H1 (cell line): ENCODE data around the gene IRAG1. TPM values are rescaled to one million over a fixed set of nuclear protein-coding genes. Genes with fewer than 3 reads are reported as not detected.

Experiments used
- ASH2L ChIP-seq: fragments of 200-600, 300-600 bp; sonication (generic); IDR thresholded peaks from one replicate; pipeline ENCODE4 v1.7.1; 2017; ENCODE audit warnings: low read length
- CBX5 ChIP-seq: fragments of 300-800, 300-1000 bp; sonication (generic); IDR thresholded peaks from 2 replicates; pipeline ENCODE4 v1.7.1; 2016; ENCODE audit warnings: antibody characterized with exemption, low read length, low read depth
- CBX8 ChIP-seq: fragments of 300-800, 300-1000 bp; sonication (generic); IDR thresholded peaks from 2 replicates; pipeline ENCODE4 v1.7.1; 2016; ENCODE audit warnings: low read depth, low read length, borderline replicate concordance
- CHD7 ChIP-seq: fragments of 300-600 bp; sonication (generic); IDR thresholded peaks from 2 replicates; pipeline ENCODE4 v1.7.1; 2012; ENCODE audit warnings: low read length, moderate library complexity, mild to moderate bottlenecking, inconsistent platforms; ENCODE audit not compliant: insufficient replicate concordance
- CTBP2 ChIP-seq: IDR thresholded peaks from 2 replicates; pipeline ENCODE4 v1.7.0; 2011; ENCODE audit warnings: borderline replicate concordance, mild to moderate bottlenecking, moderate library complexity, mixed read lengths, low read length; ENCODE audit not compliant: insufficient read depth, insufficient read length
- KDM4A ChIP-seq: IDR thresholded peaks from one replicate; pipeline ENCODE4 v1.7.1; 2012; ENCODE audit warnings: low read depth, mild to moderate bottlenecking, moderate library complexity, low read length, inconsistent platforms; ENCODE audit not compliant: severe bottlenecking
- POLR2AphosphoS5 ChIP-seq: IDR thresholded peaks from 2 replicates; pipeline ENCODE4 v1.6.1; 2011; ENCODE audit warnings: low read depth, low read length
- POU5F1 ChIP-seq: IDR thresholded peaks from 2 replicates; pipeline ENCODE4 v1.6.1; 2011; ENCODE audit warnings: low read depth, mild to moderate bottlenecking, low read length, moderate library complexity
- SIX5 ChIP-seq: IDR thresholded peaks from 2 replicates; pipeline ENCODE4 v1.6.1; 2011; ENCODE audit warnings: mild to moderate bottlenecking, low read depth, low read length
- SP2 ChIP-seq: IDR thresholded peaks from 2 replicates; pipeline ENCODE4 v1.6.1; 2012; ENCODE audit warnings: mild to moderate bottlenecking, low read length, inconsistent platforms
- TAF1 ChIP-seq: IDR thresholded peaks from 2 replicates; pipeline ENCODE4 v1.6.1; 2011; ENCODE audit warnings: mild to moderate bottlenecking, low read depth, low read length
- TCF12 ChIP-seq: IDR thresholded peaks from 2 replicates; pipeline ENCODE4 v1.6.1; 2011; ENCODE audit warnings: low read depth, mild to moderate bottlenecking, low read length
- polyA plus RNA-seq, 7 experiments: library from polyadenylated mRNA; depleted of rRNA in 3 of 7; stranded (reverse) in 5 of 7; unstranded in 2 of 7; fragments of >200 nt in 5 of 7; fragments of 200-250 nt in 2 of 7; gene quantifications; 1 replicate in 5 of 7; 2 replicates in 1 of 7; 4 replicates in 1 of 7; pipeline versions ENCODE4 v1.2.1 to v1.2.3, GENCODE V29; 2011 to 2013; ENCODE audit warnings: missing spikeins in 2 of 7, mixed read lengths in 2 of 7
- total RNA-seq: library from RNA; stranded (reverse); fragmentation: NEBNext Ultra II Directional; extraction: Animal tissue kit (Norgen Biotek cat#: 25700); gene quantifications from 2 replicates; pipeline ENCODE4 v1.2.1, GENCODE V29; 2021

Gene IRAG1
- total and polyA plus RNA-seq, 2 of the 8 experiments (the other 6 are each of a cell fraction or from before 2014, with no cell fraction given) = 1.8 to 2.7 TPM

- TF ChIP-seq CHD7 = no peak
- TF ChIP-seq CBX5 = no peak
- no peak for TF ChIP-seq POLR2AphosphoS5
- no peak for TF ChIP-seq SIX5
- no peak for TF ChIP-seq SP2
- no peak for TF ChIP-seq TCF12
- TF ChIP-seq ASH2L = no peak
- no peak for TF ChIP-seq POU5F1
- TF ChIP-seq CTBP2 = no peak
- no peak for TF ChIP-seq CBX8
- TF ChIP-seq TAF1 = no peak
- TF ChIP-seq KDM4A = no peak
- TF ChIP-seq, all 59 proteins: peak for 0
Measured at GRCh38 chr11:10646681-10647355, 46.7 kb downstream of the IRAG1 start (continued).
